Hematopoietic multipotent progenitor cell treated with erythropoietin and hydrocortisone succinate and interleukin-3 and kit ligand, for 15 days (in vitro differentiated cells): ENCODE measurements around the gene TNS2.
A peak's percentile ranks its signal among the peaks of the same experiment; 100 is the strongest.
"Not testable (repeated sequence)": the region's sequence is repeated elsewhere in the genome, so short reads cannot be mapped to it uniquely, and the experiment has no call there.

ENCODE experiments used
- DNase-seq: peaks from one replicate; pipeline ENCODE4 v3.0.0-alpha.2; 2015; ENCODE audit warnings: low spot score

Gene TNS2

GRCh38 chr12:53094796-53095595 is 45.1 kb downstream of the TNS2 start:
- DNase-seq: not testable (repeated sequence)

- DNase-seq: not testable (repeated sequence)
These were observed 45.7 kb downstream of the TNS2 start for GRCh38 chr12:53095596-53095895.

- no peak for DNase-seq
These were observed 46.4 kb downstream of the TNS2 start for GRCh38 chr12:53096089-53096741.

GRCh38 chr12:53096759-53097158 is 46.9 kb downstream of the TNS2 start:
- DNase-seq: no peak

- DNase-seq: no peak
These were observed 47.3 kb downstream of the TNS2 start for GRCh38 chr12:53097207-53097563.

- no peak for DNase-seq
These were observed 47.9 kb downstream of the TNS2 start, which contains the start of gene IGFBP6 for GRCh38 chr12:53097564-53098353. Gene IGFBP6, plus strand, starts transcription at chr12:53097667. Its CDS starts 51 bp downstream, at chr12:53097718.

GRCh38 chr12:53098354-53098981 is 48.6 kb downstream of the TNS2 start:
- no peak for DNase-seq

GRCh38 chr12:53099071-53099882 is 49.4 kb downstream of the TNS2 start:
- DNase-seq: peak; percentile 78

- no peak for DNase-seq
These were observed 50.7 kb downstream of the TNS2 start for GRCh38 chr12:53100466-53101151.

GRCh38 chr12:53101266-53101665 is 51.4 kb downstream of the TNS2 start:
- no peak for DNase-seq

- DNase-seq: no peak
These were observed 52.3 kb downstream of the TNS2 start for GRCh38 chr12:53101931-53102781.

GRCh38 chr12:53102883-53103807 is 53.3 kb downstream of the TNS2 start, which contains the start of gene SOAT2:
Gene SOAT2, plus strand, starts transcription at chr12:53103486. Its CDS starts 92 bp downstream, at chr12:53103578.
- no peak for DNase-seq

GRCh38 chr12:53103860-53104305 is 54.0 kb downstream of the TNS2 start:
- DNase-seq: no peak

- no peak for DNase-seq
These were observed 55.4 kb downstream of the TNS2 start for GRCh38 chr12:53105256-53105655.

- no peak for DNase-seq
These were observed 56.0 kb downstream of the TNS2 start for GRCh38 chr12:53105712-53106439.

GRCh38 chr12:53107122-53107521 is 57.3 kb downstream of the TNS2 start:
- DNase-seq: no peak

- DNase-seq: not testable (repeated sequence)
These were observed 62.6 kb downstream of the TNS2 start for GRCh38 chr12:53112431-53112830.

- no peak for DNase-seq
These were observed 63.4 kb downstream of the TNS2 start for GRCh38 chr12:53113136-53113705.
